Stimulated activated CD8-positive, alpha-beta memory T cell treated with anti-CD3 and anti-CD28 coated beads, Interleukin-4, amount 100 ng/mL, for 4 hours (primary cell): Measurements from ENCODE around the gene IQCE.
"Not testable (repeated sequence)": the region's sequence is repeated elsewhere in the genome, so short reads cannot be mapped to it uniquely, and the experiment has no call there.

Experiments used
- DNase-seq, 2 donors: peaks; one replicate each; pipeline ENCODE4 v3.0.0-alpha.2; 2020; ENCODE audit warnings: low read depth in 2 of 2, low spot score in 1 of 2

Gene IQCE

DNA sequence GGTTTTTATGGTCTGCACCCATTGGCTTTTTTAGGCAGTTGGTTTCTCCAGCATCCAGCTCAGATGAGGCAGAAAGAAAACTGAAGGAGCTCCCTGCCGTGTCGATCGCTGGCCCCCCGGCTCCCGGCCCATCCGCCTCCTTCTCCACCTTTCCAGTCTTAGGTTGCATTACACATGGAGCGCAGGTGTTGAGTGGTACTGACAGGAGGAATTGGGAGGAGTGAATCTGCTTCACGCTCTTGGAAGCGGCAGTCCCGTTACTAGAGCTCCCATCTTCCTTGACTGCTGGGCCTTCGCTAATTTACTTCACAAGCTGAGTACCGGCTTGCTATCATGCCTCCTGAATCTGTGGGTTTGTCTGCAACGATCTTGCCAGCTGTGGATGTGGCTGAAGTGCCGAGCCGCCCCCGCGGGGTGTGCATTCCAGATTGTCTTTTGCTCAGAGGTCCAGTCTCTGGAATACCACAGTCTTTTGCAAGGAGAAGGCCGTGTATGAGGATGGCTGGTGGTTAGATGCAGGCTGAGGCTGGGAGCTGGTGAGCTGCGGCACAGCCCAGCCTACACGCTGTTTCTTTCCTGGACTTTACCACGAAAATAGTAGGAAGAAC is 17.1 kb downstream of the IQCE start:
- DNase-seq = no peak

- DNase-seq = no peak
These were observed 18.1 kb downstream of the IQCE start for GRCh38 chr7:2576742-2577491.

DNA sequence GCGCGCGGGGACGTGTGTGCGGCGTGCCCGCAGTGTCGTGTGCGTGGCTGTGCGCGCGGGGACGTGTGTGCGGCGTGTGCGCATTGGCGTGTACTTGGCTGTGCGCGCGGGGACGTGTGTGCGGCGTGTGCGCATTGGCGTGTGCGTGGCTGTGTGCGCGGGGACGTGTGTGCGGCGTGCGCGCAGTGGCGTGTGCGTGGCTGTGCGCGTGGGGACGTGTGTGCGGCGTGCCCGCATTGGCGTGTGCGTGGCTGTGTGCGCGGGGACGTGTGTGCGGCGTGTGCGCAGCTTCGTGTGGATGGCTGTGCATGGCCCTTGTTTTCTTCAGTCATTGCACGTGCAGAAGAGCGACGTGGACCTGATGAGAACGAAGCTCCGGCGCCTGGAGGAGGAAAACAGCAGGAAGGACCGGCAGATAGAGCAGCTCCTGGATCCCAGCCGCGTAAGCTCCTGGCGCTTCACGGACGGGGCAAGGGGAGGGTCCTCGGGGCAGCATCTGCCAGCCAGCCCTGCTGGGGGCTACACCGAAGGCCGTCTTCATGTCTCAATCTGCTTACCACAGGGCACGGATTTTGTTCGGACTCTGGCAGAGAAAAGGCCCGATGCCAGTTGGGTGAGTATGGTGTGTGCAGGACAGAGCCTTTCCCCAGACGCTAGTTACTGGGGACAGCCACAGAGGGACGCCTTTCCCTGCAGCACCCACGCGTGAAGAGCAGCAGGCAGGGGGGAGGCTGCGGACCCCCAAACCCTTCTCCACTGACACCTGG is 19.3 kb downstream of the IQCE start:
- DNase-seq = no peak

GRCh38 chr7:2580636-2581035 is 21.9 kb downstream of the IQCE start:
- DNase-seq = no peak

DNA sequence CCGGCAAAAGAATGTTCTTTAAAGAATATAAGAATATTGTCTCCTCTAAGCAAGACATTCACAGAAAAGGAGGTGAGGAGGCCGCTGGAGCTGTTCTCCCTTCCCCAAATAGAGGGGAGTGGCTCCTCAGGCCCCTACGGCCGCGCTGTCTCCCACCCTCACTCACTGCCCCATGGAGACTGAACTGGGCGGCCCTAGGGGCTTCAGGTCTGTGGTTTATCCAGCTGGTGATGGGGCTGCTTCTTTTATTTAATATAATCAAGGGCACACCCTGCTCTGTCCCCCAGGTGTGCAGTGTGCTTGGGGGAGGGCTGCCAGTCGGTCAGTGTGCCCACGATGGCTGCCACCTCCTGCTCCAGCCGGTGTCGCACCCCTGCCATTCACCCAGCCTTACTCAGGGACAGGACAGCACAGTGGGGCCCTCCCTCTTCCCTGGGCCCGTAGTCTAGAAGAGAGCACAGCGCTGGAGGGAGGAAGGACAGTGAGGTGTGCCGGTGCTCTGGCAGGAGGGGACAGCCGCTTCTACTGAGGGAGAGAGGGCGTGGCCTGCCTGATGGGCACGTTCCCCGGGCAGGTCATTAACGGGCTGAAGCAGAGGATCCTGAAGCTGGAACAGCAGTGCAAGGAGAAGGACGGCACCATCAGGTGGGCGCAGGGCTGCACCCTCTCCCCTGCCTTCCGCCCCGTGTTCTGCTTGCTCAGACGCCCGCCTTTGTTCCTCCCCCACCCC is 23.4 kb downstream of the IQCE start:
- DNase-seq = no peak

- DNase-seq = no peak
These were observed 25.2 kb downstream of the IQCE start for GRCh38 chr7:2583798-2584580.

DNA sequence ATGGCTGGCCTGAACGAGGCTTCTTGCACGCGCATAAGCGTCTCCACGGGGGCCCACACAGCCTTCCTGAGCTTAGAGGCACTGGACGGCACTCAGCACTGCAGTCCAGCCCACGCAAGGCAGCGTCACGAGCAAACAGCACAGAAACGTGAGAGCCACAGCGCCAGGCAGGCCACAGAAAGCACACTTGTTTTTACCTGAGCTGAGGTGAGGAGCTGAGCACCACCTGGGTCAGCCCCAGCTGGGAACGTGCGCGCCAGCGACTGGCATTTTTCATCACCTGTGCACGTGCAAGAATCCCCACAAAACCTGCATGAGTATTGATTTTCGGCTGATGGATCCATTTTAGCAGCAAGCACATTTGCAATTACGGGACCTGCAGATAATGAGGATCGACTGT is 26.7 kb downstream of the IQCE start:
- no peak for DNase-seq

DNA sequence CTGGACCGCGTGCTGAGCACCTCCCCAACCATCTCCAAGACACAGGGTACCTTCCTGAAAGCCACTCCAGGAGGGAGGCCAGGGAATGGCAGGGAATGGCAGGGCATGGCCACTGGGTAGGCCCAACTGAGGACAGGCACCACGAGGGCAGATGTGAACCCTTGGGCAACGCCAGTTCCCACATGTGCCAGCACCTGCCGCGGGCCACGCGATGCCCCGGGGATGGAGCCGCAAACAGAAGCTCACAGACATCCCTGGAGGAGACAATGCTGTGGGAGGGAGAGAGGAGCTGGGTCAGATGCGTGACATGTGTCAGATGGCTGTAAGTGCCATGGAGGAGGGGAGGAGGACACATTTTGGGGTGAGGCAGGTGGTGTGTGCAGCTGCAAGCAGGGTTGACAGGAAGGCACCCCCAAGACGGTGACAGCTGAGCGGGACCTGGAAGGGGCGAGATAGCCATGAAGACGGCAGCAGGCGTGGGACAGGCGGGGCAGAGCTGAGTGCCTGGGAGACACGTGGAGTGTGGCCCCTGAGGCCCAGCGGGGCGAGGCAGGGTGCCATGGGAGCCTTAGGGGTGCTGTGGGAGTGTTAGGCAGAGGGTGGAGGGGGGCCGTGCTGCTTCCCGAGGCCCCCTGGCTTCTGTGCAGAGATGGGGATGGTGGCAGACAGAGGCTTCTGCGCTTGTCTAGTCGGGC is 27.7 kb downstream of the IQCE start:
- no peak for DNase-seq

GRCh38 chr7:2587134-2587533 is 28.4 kb downstream of the IQCE start:
- DNase-seq = no peak

GRCh38 chr7:2587778-2588177 is 29.0 kb downstream of the IQCE start:
- DNase-seq = no peak

DNA sequence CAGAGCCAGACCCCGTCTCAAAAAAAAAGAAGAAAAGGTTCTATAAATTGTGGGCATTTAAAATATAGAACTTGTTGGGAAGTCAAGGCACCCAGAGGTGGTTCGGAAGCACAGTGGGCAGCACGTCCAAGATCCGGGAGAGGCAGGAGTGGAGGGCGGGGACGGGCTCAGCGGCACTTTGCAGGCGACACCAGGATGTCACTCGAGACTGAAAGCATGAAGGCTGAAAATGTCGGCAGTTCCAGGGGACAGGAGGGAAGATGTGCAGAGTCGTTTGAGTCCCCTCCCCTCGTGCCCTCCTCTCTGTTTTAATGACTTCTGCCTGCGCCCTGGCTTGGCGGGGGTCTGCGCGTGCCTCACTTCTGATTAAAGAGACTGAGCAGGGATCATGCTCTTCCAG is 30.6 kb downstream of the IQCE start:
- DNase-seq = no peak

GRCh38 chr7:2589941-2590340 is 31.2 kb downstream of the IQCE start:
- DNase-seq = not testable (repeated sequence)

- DNase-seq = no peak
These were observed 33.6 kb downstream of the IQCE start for GRCh38 chr7:2592375-2592865.

DNA sequence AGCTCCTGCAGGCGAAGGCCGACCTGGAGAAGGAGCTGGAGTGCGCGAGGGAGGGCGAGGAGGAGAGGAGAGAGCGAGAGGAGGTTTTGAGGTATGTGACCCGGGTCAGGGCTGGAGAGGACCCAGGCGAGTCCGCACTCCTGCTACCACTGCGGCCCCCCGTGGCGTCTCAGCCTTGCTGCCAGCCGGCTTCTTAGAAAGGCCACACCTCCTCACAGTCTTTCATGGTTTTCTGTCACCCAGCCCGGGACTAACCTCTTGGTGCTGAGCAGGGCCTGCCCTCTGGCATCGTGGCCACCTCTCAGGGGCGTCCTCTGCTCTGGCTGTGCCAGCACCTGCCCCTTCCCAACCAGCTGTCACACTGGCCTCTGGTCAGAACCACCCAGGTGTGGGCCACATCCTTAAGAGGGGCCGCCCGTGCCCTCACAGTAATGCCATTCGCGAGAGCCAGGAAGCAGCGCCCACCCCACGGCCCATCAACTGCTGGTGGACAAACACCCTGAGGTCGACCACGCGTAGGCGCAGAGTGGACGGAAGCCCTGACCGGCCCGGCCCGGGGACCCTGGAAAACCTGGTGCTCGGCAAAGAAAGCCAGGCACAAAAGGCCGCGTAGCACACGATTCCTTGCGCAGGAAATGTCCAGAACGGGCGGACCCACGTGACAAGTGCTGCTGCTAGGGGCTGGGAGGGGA is 34.4 kb downstream of the IQCE start:
- no peak for DNase-seq

DNA sequence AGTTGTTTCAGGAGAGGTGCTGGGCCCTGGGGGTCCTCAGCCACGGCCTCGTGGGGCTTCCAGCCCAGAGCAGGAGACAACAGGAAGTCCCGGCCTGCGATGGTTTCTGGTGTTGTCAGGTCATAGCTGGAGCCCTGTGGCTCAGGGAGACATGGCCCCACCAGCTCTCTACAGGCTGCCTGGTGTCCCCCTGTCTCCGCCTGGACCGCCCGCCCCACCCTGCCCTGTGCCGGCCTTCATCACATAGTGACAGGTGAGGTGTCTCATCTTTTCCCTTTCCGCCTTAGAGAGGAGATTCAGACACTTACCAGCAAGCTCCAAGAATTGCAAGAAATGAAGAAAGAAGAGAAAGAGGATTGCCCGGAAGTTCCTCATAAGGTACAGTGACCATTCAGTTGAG is 35.8 kb downstream of the IQCE start:
- DNase-seq = no peak

- no peak for DNase-seq
These were observed 36.6 kb downstream of the IQCE start for GRCh38 chr7:2595258-2595860.

DNA sequence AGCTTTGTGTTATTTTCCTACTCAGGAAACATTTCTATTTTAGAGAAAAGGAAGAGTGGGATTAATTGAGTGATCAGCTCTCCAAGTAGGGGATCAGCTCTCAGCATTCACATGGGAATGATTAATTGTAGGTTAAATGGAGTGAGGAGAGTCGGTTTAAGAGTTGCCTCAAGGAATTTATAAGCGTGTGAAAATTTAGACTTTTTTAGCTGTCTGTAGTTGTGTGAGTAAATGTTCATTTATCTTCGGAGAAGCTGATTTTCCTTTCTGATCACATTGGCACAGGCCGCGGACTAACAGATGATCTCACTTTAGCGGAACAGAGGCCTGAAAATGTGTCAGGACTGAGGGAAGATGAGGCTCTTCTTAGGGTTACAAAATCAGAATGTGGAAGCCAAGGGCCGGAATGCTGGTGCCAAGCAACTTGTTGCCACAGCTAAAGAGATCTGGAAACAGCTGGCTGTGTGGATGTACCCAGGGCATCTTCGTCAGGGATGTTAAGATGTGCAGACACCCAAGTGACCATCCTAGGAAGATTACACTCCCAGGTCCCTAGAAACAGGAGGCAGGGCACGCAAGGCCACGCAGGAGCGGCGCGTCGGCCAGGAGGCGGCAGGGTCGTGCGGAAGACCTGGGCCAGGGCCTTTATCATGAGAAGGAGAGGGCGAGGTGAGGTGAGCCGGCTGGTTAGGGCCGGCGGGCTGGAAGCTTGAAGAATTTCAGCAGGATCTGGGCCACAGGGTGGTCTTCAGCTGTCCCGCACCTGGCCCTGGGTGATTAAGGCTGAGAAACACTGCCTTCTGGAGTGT is 37.9 kb downstream of the IQCE start:
- DNase-seq = no peak

DNA sequence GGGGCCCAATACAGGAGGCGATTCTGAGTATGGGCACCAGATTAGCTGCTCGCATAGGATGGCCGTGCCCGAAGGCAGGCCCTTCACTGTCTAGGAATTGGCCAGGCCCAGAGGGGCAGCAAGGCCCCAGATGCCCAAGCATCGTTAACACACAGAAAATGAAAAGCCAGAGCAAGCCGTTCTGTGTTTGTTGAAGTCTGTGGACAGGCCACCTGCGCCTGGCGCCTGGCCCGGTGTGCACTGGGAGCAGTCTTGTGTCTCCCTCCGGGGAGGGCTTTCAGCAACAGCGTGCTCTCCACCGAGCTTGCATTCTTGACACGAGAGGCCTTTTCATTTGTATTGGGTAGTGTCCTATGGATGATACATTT is 38.5 kb downstream of the IQCE start:
- DNase-seq = no peak
